Activated gamma-delta T cell treated with anti-CD3 and anti-CD28 coated beads, Interleukin-2, amount 50 U/mL, for 16 hours (primary cell): ENCODE measurements around the gene AMIGO1.
"Not testable (repeated sequence)": the region's sequence is repeated elsewhere in the genome, so short reads cannot be mapped to it uniquely, and the experiment has no call there.

Experiments used
- DNase-seq: peaks from one replicate; pipeline ENCODE4 v3.0.0-alpha.2; 2020; ENCODE audit warnings: low read depth

AMIGO1 gene

GRCh38 chr1:109483672-109484518 lies 25.6 kb downstream of the AMIGO1 start, which contains the start of gene ATXN7L2:
TSS of gene ATXN7L2 (plus strand) at chr1:109483905. CDS start at chr1:109483954, 49 bp downstream.
- DNase-seq, result peak; percentile 87

GRCh38 chr1:109482791-109483671 lies 26.5 kb downstream of the AMIGO1 start:
- peak; percentile 29 for DNase-seq

- DNase-seq, result no peak
Observed at GRCh38 chr1:109482242-109482641, 27.3 kb downstream of the AMIGO1 start.

- no peak for DNase-seq
Observed at GRCh38 chr1:109481646-109482045, 27.9 kb downstream of the AMIGO1 start.

GRCh38 chr1:109479901-109480300 lies 29.6 kb downstream of the AMIGO1 start:
- DNase-seq, result no peak

GRCh38 chr1:109479311-109479710 lies 30.2 kb downstream of the AMIGO1 start:
- DNase-seq, result no peak

- no peak for DNase-seq
Observed at GRCh38 chr1:109478806-109479205, 30.7 kb downstream of the AMIGO1 start.

GRCh38 chr1:109477821-109478220 lies 31.7 kb downstream of the AMIGO1 start:
- no peak for DNase-seq

GRCh38 chr1:109476825-109477224 lies 32.7 kb downstream of the AMIGO1 start:
- DNase-seq, result no peak

- no peak for DNase-seq
Observed at GRCh38 chr1:109475261-109475660, 34.3 kb downstream of the AMIGO1 start.

- DNase-seq, result no peak
Observed at GRCh38 chr1:109474697-109475096, 34.8 kb downstream of the AMIGO1 start.

- not testable (repeated sequence) for DNase-seq
Observed at GRCh38 chr1:109473284-109474057, 36.1 kb downstream of the AMIGO1 start.

GRCh38 chr1:109472779-109473178 lies 36.7 kb downstream of the AMIGO1 start:
- no peak for DNase-seq

GRCh38 chr1:109470245-109470644 lies 39.3 kb downstream of the AMIGO1 start:
- DNase-seq, result no peak

GRCh38 chr1:109468903-109469302 lies 40.6 kb downstream of the AMIGO1 start:
- no peak for DNase-seq

GRCh38 chr1:109468061-109468460 lies 41.5 kb downstream of the AMIGO1 start:
- DNase-seq, result no peak

GRCh38 chr1:109467301-109467777 lies 42.2 kb downstream of the AMIGO1 start:
- no peak for DNase-seq

GRCh38 chr1:109466452-109467300 lies 42.9 kb downstream of the AMIGO1 start, which contains the start of gene SYPL2:
TSS of gene SYPL2 (plus strand) at chr1:109466546. CDS start at chr1:109466844, 298 bp downstream.
- no peak for DNase-seq

- no peak for DNase-seq
Observed at GRCh38 chr1:109466125-109466451, 43.4 kb downstream of the AMIGO1 start.

GRCh38 chr1:109457819-109458218 lies 51.7 kb downstream of the AMIGO1 start:
- DNase-seq, result no peak
